ENCODE data around the gene FADS6.
"Not testable (repeated sequence)": the region's sequence is repeated elsewhere in the genome, so short reads cannot be mapped to it uniquely, and the experiment has no call there.

FADS6 gene

GRCh38 chr17:74920642-74921025, 27.2 kb upstream of the FADS6 start:
- no peak for DNase-seq (ENCODE audit: low read depth in 2 of 2)

DNA sequence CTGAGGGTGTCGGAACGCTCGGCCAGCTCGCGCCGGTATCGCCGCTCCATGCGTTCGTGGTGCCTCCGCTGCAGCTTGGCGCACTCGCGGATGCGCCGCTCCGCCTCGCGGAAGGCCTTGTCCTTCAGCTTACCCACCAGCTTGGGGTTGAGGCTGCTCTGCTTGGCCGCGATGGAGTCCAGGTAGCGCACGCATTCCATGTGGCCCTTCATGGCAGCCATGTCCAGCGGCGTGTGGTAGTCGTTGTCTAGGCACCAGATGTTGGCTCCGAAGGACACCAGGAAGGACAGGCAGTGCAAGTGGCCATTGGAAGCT, 26.8 kb upstream of the FADS6 start:
- no peak for DNase-seq (ENCODE audit: low read depth in 2 of 2)

- DNase-seq (ENCODE audit: low read depth in 2 of 2) = no peak
Observed at GRCh38 chr17:74919440-74920305, 26.2 kb upstream of the FADS6 start.

DNA sequence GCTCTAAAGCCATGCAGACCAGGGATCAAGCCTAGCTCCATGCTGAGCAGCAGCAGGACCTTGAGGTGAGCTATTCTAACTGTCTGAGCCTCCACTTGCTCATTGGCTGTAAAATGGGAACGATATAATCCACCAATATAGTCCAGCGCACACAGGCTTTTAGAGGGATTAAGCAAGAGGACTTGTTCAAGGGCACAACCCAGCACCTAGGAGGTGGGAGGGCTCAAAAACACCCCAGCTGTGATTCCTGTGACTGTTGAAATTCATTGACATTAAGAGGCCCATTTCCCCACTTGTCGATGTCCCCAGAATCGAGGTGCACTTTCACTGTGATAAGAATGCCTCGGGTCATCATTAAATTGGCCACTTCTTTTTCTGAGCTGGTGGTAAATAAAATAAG, 25.5 kb upstream of the FADS6 start:
- DNase-seq (ENCODE audit: low read depth in 2 of 2) = no peak

DNA sequence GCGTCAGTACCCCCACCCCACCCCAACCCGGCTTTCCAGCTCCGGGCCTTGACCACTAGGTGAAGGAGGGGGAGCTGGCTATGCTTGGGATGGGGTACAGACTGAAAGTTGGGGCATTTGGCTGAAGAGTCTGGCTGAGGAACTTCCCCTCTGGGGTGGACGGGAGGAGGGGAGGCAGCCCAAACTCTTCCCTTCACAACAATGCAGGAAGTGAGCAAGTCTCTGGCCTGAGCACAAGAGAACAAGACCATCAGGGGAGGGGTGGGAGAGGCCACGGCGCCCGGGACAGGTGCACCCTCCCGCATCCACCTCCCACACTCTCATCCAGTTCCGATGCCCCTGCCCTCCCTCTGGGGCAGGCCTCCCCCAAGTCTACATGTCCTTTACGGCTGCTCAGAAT, 24.0 kb upstream of the FADS6 start:
- no peak for DNase-seq (ENCODE audit: low read depth in 2 of 2)

DNA sequence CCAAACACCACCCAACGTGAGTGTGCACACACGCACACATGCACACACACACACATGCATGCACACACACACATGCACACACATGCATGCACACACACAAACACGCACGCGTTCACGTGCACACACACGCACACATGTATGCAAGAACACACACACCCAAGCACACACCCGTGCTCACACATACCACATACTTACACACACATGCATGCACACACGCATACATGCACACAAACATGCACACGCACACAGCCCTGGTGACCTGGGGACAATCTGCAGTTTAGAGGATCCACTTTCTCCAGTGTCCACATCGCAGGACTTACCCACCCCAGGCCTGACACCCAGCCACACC, 23.4 kb upstream of the FADS6 start:
- DNase-seq (ENCODE audit: low read depth in 2 of 2) = no peak

DNA sequence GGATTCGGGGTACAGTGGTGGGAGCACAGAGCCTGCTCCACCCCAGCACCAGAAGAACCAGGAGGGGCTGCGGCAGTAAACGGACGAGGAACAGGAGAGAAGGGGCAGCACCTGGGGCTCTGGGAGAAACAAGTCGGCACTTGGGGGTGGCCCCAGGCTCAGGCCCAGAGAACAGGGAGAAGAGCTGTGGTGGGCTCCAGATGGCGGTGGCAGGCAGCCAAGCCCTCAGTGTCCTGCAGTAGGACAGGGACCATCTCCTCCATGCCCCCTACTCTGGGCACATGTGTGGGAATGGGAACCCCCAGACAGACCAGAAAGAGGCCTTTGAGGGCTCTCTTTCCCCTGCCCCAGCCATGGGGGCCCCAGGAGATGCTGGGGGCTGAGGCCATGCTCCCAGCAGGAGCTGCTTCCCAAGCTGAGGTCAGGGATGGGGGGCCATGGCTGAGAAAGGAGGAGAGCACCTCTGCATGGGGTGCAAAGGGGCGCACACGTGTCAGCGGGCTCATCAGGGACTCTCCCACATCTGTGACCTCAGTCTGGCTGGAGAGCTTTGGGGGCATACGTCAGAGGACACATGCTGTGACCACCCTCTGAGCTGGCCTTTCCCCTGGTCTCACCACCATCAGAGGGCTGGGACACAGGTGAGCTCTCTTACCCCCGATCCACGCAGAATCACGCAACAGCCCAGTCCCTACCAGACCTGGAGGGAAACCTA, 22.9 kb upstream of the FADS6 start:
- DNase-seq (ENCODE audit: low read depth in 2 of 2) = no peak

- DNase-seq (ENCODE audit: low read depth in 2 of 2) = not testable (repeated sequence)
Observed at GRCh38 chr17:74911423-74911822, 18.0 kb upstream of the FADS6 start.

DNA sequence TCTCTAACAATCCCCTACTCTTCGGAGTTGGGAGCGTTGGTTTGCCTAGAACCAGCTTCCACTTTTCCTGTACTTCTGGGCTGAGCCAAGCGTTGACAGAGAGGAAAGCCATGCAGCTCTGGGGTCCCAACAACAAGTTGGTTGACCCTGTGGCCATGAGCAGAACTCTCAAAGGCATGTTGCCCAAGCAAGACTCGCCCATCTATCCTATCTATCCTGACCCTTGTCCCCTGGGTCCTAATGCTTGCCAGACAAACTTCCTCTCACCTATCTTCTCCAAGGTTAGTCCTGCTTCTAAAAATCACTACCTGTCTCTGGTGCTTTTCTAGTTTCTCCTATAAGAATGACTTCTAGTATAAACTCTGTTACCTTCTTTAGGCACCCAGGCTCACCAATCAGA, 15.7 kb upstream of the FADS6 start:
- not testable (repeated sequence) for DNase-seq (ENCODE audit: low read depth in 2 of 2)

- no peak for DNase-seq (ENCODE audit: low read depth in 2 of 2)
Observed at GRCh38 chr17:74907012-74907411, 13.6 kb upstream of the FADS6 start.

GRCh38 chr17:74906214-74906793, 12.9 kb upstream of the FADS6 start:
- DNase-seq (ENCODE audit: low read depth in 2 of 2) = not testable (repeated sequence)

- no peak for DNase-seq (ENCODE audit: low read depth in 2 of 2)
Observed at GRCh38 chr17:74904687-74905409, 11.4 kb upstream of the FADS6 start.

GRCh38 chr17:74903671-74904070, 10.2 kb upstream of the FADS6 start:
- DNase-seq (ENCODE audit: low read depth in 2 of 2) = no peak

DNA sequence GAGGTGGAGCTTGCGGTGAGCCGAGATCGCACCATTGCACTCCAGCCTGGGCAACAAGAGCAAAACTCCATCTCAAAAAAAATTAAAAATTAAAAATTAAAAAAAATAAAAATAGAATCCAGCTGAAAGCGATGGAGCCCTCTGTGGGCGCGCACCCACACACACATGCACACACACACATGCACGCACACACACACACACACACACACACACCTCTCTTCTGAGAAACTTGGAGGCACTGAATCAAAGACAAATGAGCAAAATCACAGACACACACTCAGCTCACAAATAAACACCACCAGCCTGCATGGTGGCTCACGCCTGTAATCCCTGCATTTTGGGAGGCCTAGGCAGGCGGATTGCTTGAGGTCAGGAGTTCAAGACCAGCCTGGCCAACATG, 9.6 kb upstream of the FADS6 start:
- DNase-seq (ENCODE audit: low read depth in 2 of 2) = no peak

DNA sequence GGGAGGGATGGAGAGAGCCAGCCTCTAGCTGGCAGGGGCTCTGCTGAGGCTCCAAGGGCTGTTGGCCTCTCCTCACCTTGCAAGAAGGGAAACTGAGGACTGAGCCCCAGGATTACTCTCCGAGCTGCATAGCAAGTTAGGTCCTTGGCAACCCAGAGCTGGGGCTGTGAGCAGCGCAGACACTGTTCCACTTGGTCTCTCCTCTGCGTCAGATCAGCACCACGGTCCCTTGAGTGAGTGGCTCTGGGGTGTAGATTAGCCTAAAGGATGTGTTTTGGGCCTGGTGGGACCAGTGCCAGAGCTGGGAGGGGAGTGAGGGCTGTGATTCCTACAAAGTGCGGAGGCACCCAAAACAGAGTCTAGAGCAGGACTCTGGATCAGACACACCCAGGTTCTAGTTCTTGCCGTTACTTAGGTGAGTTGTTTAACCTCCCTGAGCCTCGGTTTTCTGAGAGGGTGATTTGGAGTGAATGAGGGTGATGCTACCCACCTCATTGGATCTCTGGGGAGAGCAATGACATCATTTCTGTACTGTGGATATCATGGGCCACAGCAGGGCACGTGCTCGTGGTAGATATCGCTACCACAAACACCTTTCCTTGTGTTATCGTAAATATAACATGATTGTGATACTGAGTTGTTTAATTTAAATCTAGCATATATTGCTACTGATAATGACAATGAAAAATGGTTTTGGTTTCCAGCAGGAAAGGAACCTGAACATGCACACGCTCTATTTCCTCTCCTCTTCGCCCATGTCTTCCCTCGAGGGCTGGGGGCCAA, 8.1 kb upstream of the FADS6 start:
- no peak for DNase-seq (ENCODE audit: low read depth in 2 of 2)

- no peak for DNase-seq (ENCODE audit: low read depth in 2 of 2)
Observed at GRCh38 chr17:74900208-74900607, 6.8 kb upstream of the FADS6 start.

DNA sequence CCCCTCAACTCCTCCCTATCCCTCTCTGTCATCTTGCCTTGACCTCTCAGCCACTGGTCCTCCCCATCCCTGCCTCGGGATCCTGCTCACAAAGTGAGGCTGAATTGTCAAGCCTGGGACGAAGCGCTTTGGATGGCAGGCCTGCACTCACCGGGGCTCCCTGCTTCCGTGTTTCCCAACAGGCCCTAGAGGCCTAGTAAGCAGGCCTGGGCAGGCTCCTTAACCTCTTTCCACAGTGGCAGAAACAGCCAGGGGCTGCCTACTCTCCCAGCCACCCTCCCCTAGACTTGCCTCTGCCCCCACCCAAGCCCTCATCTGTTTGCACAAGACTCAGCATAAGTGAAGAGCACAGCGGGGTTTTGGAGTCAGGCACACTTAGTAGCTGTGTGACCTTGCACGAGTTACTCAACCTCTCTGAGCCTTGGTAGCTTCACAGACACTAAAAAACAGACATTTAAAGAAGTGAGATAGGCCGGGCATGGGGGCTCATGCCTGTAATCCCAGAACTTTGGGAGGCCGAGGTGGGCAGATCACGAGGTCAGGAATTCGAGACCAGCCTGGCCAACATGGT, 5.0 kb upstream of the FADS6 start:
- DNase-seq (ENCODE audit: low read depth in 2 of 2) = no peak

DNA sequence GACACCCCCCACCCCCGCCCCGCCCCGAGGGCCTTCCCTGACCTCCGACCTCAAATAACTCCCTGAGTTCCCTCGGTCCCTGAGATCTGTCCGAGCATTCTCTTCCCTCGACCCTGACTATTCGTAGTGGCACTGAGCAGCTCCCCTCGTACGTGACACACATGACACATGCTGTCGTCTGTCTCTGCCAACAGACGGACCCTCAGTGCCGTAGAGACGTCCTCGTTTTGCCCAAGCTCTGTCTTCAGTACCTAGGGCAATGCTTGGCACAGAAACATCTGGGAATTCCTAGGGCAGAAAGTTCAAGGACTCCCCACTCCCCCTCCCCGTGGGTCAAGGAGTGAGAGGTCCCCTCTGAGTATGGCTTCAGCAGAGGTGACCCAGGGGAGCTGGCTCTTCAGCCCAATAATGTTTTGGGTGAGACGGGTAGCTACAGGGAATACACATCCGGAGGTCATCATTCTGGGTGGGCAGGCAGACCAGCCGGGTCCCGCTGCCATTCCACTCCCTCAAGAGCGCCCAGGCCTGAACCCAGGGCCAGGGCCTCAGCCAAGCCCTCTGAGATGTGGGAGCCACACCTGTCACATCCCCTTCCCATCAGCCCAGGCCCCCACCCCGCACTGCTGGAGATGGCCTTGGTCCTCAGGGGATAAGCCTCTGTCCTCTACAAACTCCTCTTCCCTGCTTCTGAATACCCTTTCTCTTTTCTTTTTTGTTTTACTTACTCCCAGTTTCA, 671 bp upstream of the FADS6 start:
- no peak for DNase-seq (ENCODE audit: low read depth in 2 of 2)

GRCh38 chr17:74892013-74892841, 1.2 kb downstream of the FADS6 start:
- DNase-seq (ENCODE audit: low read depth in 2 of 2) = no peak

DNA sequence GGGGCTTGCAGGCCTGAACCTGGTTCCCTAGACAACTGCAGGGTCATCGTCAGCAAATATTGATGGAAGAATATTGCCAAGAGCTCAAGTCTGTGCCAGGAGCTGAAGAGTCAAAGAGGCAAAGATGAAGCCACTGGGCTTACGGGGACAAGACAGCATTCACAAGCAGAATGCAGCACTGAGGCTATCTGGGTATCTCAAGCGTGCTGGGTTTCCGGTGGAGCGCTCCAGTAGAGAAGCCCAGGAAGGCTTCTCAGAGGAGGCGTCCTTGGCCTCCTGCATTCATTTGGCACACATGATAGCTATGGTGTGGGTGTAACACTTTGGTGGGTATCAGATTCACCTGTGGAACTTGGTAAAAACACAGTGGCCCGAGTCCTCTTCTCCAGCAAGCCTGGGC, 2.9 kb downstream of the FADS6 start:
- no peak for DNase-seq (ENCODE audit: low read depth in 2 of 2)
